ENCODE results near the gene MUC20. TPM values are rescaled to one million over a fixed set of nuclear protein-coding genes. Genes with fewer than 3 reads are reported as not detected.
"Not testable (repeated sequence)": the region's sequence is repeated elsewhere in the genome, so short reads cannot be mapped to it uniquely, and the experiment has no call there.

The MUC20 gene
- total RNA-seq, 2 experiments from 2014 or later: 0.20 to 0.65 TPM

DNA sequence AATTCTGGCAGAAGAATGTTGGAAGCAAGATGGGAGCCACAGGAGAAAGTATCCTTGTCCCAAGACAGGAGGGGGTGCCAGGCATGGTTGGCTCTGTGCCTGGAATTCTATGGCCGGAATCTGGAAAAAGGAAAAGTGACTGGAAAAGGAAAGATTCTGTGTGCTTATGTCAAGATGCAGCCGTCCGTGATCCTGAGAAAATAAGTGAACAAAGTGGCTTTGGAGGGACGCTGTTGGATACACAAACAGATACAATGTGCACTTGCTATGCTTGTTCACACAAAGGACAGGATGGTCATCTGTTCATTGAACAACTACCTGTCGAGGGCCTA is 28.5 kb upstream of the MUC20 start:
- DNase-seq (no peak), ATAC-seq (no peak)
- no peak for TF ChIP-seq CTCF (IDR thresholded peaks at IDR 0.05)
- CTCF ChIA-PET: no interaction called here
- H3K27ac Mint-ChIP-seq: peak overlapping the region; percentile 85
- no peaks in the 10 kb centered on the region for H3K9me3 Mint-ChIP-seq
- peaks cover 36% of the 10 kb centered on the region for H3K4me1 Mint-ChIP-seq (ENCODE audit: low read depth)
- POLR2A ChIA-PET: no interaction called here
- peaks cover 46% of the 10 kb centered on the region for H3K36me3 Mint-ChIP-seq (ENCODE audit: low read depth)
- H3K4me3 Mint-ChIP-seq: no peak overlapping the region
- intact Hi-C loops (cut with micrococcal nuclease): no loop called here
- no peaks in the 10 kb centered on the region for H3K27me3 Mint-ChIP-seq

DNA sequence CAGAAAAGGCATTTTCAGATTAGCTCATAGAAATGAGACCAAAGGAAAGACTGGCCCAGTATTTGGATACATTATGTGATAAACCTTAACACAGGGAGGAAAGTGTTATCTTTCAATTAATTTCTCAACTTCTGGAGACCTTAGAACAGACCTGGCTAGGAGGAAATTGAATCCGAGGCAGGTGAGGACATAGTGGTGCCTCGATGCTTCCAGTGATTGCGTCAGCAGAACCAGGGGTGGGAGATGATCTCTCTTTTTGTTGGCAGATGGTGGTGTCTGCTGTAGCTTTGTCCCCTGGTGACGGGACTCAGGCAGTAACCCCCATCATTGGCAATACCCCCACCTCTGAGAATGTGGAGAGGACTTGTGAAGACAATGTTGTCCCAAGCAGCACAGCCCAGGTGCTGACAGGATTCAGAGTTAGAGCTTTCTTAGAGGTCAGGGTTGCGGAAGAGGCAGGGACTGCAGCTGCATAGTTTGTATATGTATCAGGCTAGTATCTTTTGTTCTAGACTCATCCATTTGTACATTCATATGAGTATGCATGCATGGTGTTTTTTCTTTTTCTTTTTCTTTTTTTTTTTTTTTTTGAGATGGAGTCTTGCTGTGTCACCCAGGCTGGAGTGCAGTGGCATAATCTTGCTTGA is 27.9 kb upstream of the MUC20 start:
- Mint-ChIP-seq H3K27ac (peak overlapping the region; percentile 85), H3K27me3 (no peaks in the 10 kb centered on the region), H3K36me3 (ENCODE audit: low read depth) (peaks cover 42% of the 10 kb centered on the region), H3K4me1 (ENCODE audit: low read depth) (peaks cover 33% of the 10 kb centered on the region), H3K4me3 (no peak overlapping the region), H3K9me3 (no peaks in the 10 kb centered on the region)
- DNase-seq (no peak), ATAC-seq (no peak)
- TF ChIP-seq CTCF (IDR thresholded peaks at IDR 0.05): no peak
- intact Hi-C loops (cut with micrococcal nuclease): no loop called here
- ChIA-PET CTCF (interaction anchor here (0.9 to 1.0 kb wide), 2 partner anchors 158 to 421 kb away, joined by 3 read pairs; partner anchors contain the start of gene XXYLT1), POLR2A (no interaction called here)

DNA sequence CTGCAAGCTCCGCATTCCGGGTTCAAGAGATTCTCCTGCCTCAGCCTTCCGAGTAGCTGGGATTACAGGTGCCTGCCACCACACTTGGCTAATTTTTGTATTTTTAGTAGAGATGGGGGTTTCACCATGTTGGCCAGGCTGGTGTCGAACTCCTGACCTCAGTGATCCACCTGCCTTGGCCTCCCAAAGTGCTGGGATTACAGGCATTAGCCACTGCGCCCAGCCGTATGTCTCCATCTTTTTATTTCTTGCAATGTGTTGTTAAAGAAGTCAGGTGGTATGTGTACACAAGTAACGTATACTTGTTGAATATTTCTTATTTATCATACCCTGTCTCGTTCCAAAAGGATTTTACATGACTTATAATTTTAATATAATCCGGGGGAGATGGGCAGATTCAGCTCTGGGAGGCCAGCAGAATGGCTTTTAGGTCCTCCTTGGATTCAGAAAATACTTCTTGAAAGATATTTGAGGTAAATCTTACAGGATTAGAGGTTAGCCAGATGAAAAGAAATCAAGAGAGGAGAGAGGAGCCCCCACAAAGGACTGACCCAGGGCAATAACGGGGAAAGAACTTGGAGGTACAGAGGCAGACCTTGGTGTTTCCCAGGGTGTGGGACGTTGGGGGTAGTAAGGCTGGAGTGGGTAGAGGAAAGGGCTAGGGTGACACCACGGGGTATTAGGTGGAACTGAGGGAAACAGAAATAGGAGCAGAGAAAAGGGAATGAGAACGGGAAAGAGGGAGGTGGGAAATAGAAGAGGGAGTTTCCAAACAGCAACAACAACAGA is 27.2 kb upstream of the MUC20 start:
- POLR2A ChIA-PET: no interaction called here
- Mint-ChIP-seq H3K9me3 (no peaks in the 10 kb centered on the region), H3K36me3 (ENCODE audit: low read depth) (peaks cover 42% of the 10 kb centered on the region), H3K4me3 (no peak overlapping the region), H3K4me1 (ENCODE audit: low read depth) (peaks cover 33% of the 10 kb centered on the region), H3K27me3 (no peaks in the 10 kb centered on the region), H3K27ac (peak overlapping the region; percentile 21)
- TF ChIP-seq CTCF (IDR thresholded peaks at IDR 0.05): no peak
- CTCF ChIA-PET: interaction anchor here (0.9 to 1.0 kb wide), 2 partner anchors 157 to 422 kb away, joined by 3 read pairs; partner anchors contain the start of gene XXYLT1
- no peak for DNase-seq
- ATAC-seq: no peak
- intact Hi-C loops (cut with micrococcal nuclease): no loop called here

- H3K27me3 Mint-ChIP-seq; H3K27ac Mint-ChIP-seq; intact Hi-C loops (cut with micrococcal nuclease); DNase-seq; ATAC-seq; POLR2A ChIA-PET; H3K9me3 Mint-ChIP-seq; CTCF ChIA-PET; H3K4me3 Mint-ChIP-seq: not testable (repeated sequence)
- peaks cover 38% of the 10 kb centered on the region for H3K36me3 Mint-ChIP-seq (ENCODE audit: low read depth)
- peaks cover 30% of the 10 kb centered on the region for H3K4me1 Mint-ChIP-seq (ENCODE audit: low read depth)
Measured at GRCh38 chr3:195694217-195695076, 26.3 kb upstream of the MUC20 start.

DNA sequence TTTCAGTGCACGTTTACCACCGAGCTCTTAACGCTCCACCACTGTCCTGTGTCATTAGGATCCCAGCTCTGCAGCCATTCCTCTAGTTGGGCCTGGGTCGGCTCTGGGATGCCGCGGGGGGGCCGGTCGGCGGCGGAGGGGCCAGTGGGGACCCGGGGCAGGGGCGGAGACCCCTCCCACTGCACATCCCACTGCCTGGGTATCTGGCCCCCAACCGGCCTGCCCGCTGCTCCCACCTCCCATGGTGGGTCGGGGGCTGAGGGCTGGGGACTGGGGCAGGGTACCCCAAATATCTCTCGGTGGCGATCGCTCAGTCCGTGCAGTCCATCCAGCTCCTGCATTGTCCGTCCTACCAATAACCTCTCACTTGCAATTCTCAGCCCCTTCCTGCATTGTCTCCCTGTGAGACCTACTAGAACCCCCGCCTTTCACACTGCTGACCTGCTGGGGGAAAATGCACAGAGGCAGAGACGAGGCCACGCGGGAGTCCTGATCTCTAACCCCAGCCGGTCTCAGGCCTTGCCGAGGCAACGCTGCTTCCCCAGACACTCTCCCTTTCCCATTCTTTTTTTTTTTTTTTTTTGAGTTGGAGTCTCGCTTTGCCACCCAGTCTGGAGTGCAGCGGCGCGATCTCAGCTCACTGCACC is 24.0 kb upstream of the MUC20 start:
- ChIA-PET POLR2A (no interaction called here), CTCF (interaction anchor here (1.3 to 1.6 kb wide), 2 partner anchors 154 to 163 kb away, joined by 3 read pairs; no protein-coding TSS in a partner anchor)
- H3K27ac Mint-ChIP-seq: no peak overlapping the region
- no peaks in the 10 kb centered on the region for H3K27me3 Mint-ChIP-seq
- peaks cover 31% of the 10 kb centered on the region for H3K36me3 Mint-ChIP-seq (ENCODE audit: low read depth)
- ATAC-seq (no peak), DNase-seq (no peak)
- intact Hi-C loops (cut with micrococcal nuclease): no loop called here
- TF ChIP-seq CTCF (IDR thresholded peaks at IDR 0.05): no peak
- H3K9me3 Mint-ChIP-seq: no peaks in the 10 kb centered on the region
- H3K4me3 Mint-ChIP-seq: no peak overlapping the region
- H3K4me1 Mint-ChIP-seq (ENCODE audit: low read depth): peaks cover 21% of the 10 kb centered on the region
